GM12878 (cell line): ENCODE results near the gene IPCEF1. TPM values are rescaled to one million over a fixed set of nuclear protein-coding genes. Genes with fewer than 3 reads are reported as not detected.
"Not testable (repeated sequence)": the region's sequence is repeated elsewhere in the genome, so short reads cannot be mapped to it uniquely, and the experiment has no call there.

ENCODE experiments used
- ATAC-seq: fragments of 200-7000 bp; cut with Tn5 transposase; 3 replicates; pipeline ENCODE4 v1.9.1; 2020; ENCODE audit warnings: mild to moderate bottlenecking, moderate library complexity
- BruUV-seq: library from RNA; stranded (reverse); fragments of 400-500 nt; replicated peaks from 2 replicates; lab custom pipeline; 2021; lab: Mats Ljungman, UMichigan
- CTCF ChIA-PET: fragments of 300-600 bp; sonication (Branson Sonifier 250); formaldehyde crosslinking; extraction: SDS; loops from one replicate; lab custom pipeline; 2021; ENCODE audit warnings: inconsistent platforms; lab: Yijun Ruan, JAX
- POLR2A ChIA-PET: fragments of 350-600 bp; formaldehyde crosslinking; extraction: SDS; loops from one replicate; lab custom pipeline; 2021; ENCODE audit warnings: inconsistent platforms; lab: Charles Lee
- RAD21 ChIA-PET: fragments of 300-600 bp; sonication (Branson Sonifier 250); formaldehyde crosslinking; loops from one replicate; lab custom pipeline; 2023; ENCODE audit warnings: antibody characterized with exemption; ENCODE audit not compliant: unreplicated experiment; lab: Charles Lee
- SMC1A ChIA-PET: fragments of 300-600 bp; sonication (Branson Sonifier 250); formaldehyde crosslinking; loops from one replicate; lab custom pipeline; 2023; ENCODE audit not compliant: unreplicated experiment, uncharacterized antibody; lab: Charles Lee
- DNase-seq: peaks from one replicate; pipeline ENCODE4 v3.0.0-alpha.2; 2011; ENCODE audit warnings: low read depth, low spot score
- FAIRE-seq: peaks from 3 replicates; lab custom pipeline; 2011; peaks lifted over from hg19 to GRCh38; lab: Jason Lieb, UNC
- H2AFZ ChIP-seq: 2 replicates; pipeline ENCODE4 v1.6.0; 2011; ENCODE audit warnings: low read depth, low read length, control low read depth; ENCODE audit not compliant: control insufficient read depth
- H3K27ac ChIP-seq: 2 replicates; pipeline ENCODE4 v1.5.1; 2011; ENCODE audit warnings: control low read depth; ENCODE audit not compliant: control insufficient read depth, insufficient read depth
- H3K27me3 ChIP-seq, 2 experiments: replicated peaks in 1 of 2; 2 replicates each; pipeline versions ENCODE4 v1.6.0 to v1.6.1; 2011; ENCODE audit warnings: low read length in 1 of 2; ENCODE audit not compliant: control insufficient read depth in 2 of 2, insufficient read depth in 2 of 2
- H3K36me3 ChIP-seq, 2 experiments: 2 replicates each; pipeline ENCODE4 v1.5.1; 2011; ENCODE audit warnings: low read length in 1 of 2; ENCODE audit not compliant: control insufficient read depth in 2 of 2, insufficient read depth in 2 of 2
- H3K4me1 ChIP-seq: 2 replicates; pipeline ENCODE4 v1.6.1; 2011; ENCODE audit warnings: mild to moderate bottlenecking, low read length, moderate library complexity, mixed read lengths; ENCODE audit not compliant: control insufficient read depth, insufficient read depth
- H3K4me2 ChIP-seq: 2 replicates; pipeline ENCODE4 v1.6.0; 2011; ENCODE audit warnings: control low read depth; ENCODE audit not compliant: control insufficient read depth, insufficient read depth
- H3K4me3 ChIP-seq: fragments of 200-600 bp; sonication (generic); 2 replicates; pipeline ENCODE4 v1.5.1; 2016
- H3K79me2 ChIP-seq: 2 replicates; pipeline ENCODE4 v1.6.0; 2011; ENCODE audit warnings: low read length; ENCODE audit not compliant: control insufficient read depth, insufficient read depth
- H3K9ac ChIP-seq: 2 replicates; pipeline ENCODE4 v1.8.0; 2011; ENCODE audit warnings: low read length, control low read depth, mixed read lengths; ENCODE audit not compliant: control insufficient read depth, insufficient read depth
- H3K9me3 ChIP-seq: replicated peaks from 3 replicates; pipeline ENCODE4 v1.5.1; 2011; ENCODE audit warnings: mild to moderate bottlenecking, low read length; ENCODE audit not compliant: control insufficient read depth, insufficient read depth
- H4K20me1 ChIP-seq: 2 replicates; pipeline ENCODE4 v1.6.0; 2011; ENCODE audit not compliant: control insufficient read depth, insufficient read depth
- BCL11A ChIP-seq: IDR thresholded peaks from 2 replicates; pipeline ENCODE4 v1.6.1; 2011; ENCODE audit warnings: low read depth, low read length
- DPF2 ChIP-seq: fragments of 450-650 bp; IDR thresholded peaks from 2 replicates; pipeline ENCODE4 v1.6.1; 2017; ENCODE audit warnings: mild to moderate bottlenecking
- LARP7 ChIP-seq: fragments of 450-650 bp; IDR thresholded peaks from 2 replicates; pipeline ENCODE4 v1.6.1; 2017; ENCODE audit warnings: mild to moderate bottlenecking
- SREBF1 ChIP-seq: IDR thresholded peaks from 2 replicates; pipeline ENCODE4 v1.6.1; 2012; ENCODE audit warnings: mild to moderate bottlenecking, low read length
- USF1 ChIP-seq: IDR thresholded peaks from 2 replicates; pipeline ENCODE4 v1.6.1; 2011; ENCODE audit warnings: borderline replicate concordance, low read depth, mild to moderate bottlenecking, moderate library complexity, mixed read lengths, low read length; ENCODE audit not compliant: insufficient read depth; ENCODE audit errors: extremely low read length
- ZBTB40 ChIP-seq: fragments of 450-650 bp; IDR thresholded peaks from 2 replicates; pipeline ENCODE4 v1.6.1; 2016; ENCODE audit warnings: mild to moderate bottlenecking, moderate library complexity, borderline replicate concordance
- WGBS: methylation state at CpG from one replicate; pipeline ENCODE4 v1.1.6; 2016; ENCODE audit warnings: low lambda C conversion rate; ENCODE audit not compliant: insufficient replicate concordance, insufficient coverage; ENCODE audit errors: missing lambda C conversion rate; 5-methylcytosine and 5-hydroxymethylcytosine counted together
- in situ Hi-C: fragments of 300-500 bp; cut with MboI; formaldehyde crosslinking; loops from 9 replicates; pipeline ENCODE4 v1.14.3; 2018; ENCODE audit warnings: mixed read lengths
- intact Hi-C: fragments of 100-400 bp; cut with micrococcal nuclease; formaldehyde crosslinking; loops from one replicate; pipeline ENCODE4 v1.14.2; 2022; ENCODE audit not compliant: unreplicated experiment
- polyA plus RNA-seq, 11 experiments: library from polyadenylated mRNA; depleted of rRNA in 4 of 11; unstranded in 6 of 11; stranded (reverse) in 5 of 11; fragments of >200 nt; fragmentation: Nextera tagmentation in 4 of 11; fragmentation: Illumina TruSeq in 1 of 11; extraction: Ambion mirVana in 4 of 11; extraction: Trizol in 1 of 11; gene quantifications; 1 replicate in 1 of 11; 2 replicates in 10 of 11; pipeline versions ENCODE4 v1.2.1 to v1.2.3, GENCODE V29; 2011 to 2016; ENCODE audit warnings: inconsistent platforms in 2 of 11, missing spikeins in 2 of 11, low read depth in 1 of 11
- total RNA-seq, 4 experiments: library from RNA; depleted of rRNA in 3 of 4; stranded (reverse); fragments of >200 nt in 3 of 4; fragmentation: Illumina TruSeq in 1 of 4; extraction: Trizol in 1 of 4; gene quantifications; 2 replicates each; pipeline versions ENCODE4 v1.2.1 to v1.2.3, GENCODE V29; 2013 to 2021

The IPCEF1 gene
- total and polyA plus RNA-seq, 10 of the 15 experiments (the other 5 are each of a cell fraction or from before 2014, with no cell fraction given): 1.3 to 137 (median 4.2) TPM

GRCh38 chr6:154201688-154202087 is 154.9 kb downstream of the IPCEF1 start:
- H2AFZ ChIP-seq, ATAC-seq, H3K79me2 ChIP-seq, H4K20me1 ChIP-seq, H3K4me2 ChIP-seq, H3K4me3 ChIP-seq, H3K27ac ChIP-seq, H3K9me3 ChIP-seq, H3K27me3 ChIP-seq, in situ Hi-C loops, H3K9ac ChIP-seq, DNase-seq, BruUV-seq, FAIRE-seq, POLR2A ChIA-PET, H3K4me1 ChIP-seq, intact Hi-C loops: not testable (repeated sequence)
- ChIA-PET RAD21 (interaction anchor here (1.1 kb wide), 1 partner anchor 75 kb away, joined by 3 read pairs; no protein-coding TSS in a partner anchor), SMC1A (interaction anchor here (1.4 kb wide), 1 partner anchor 75 kb away, joined by 5 read pairs; no protein-coding TSS in a partner anchor), CTCF (interaction anchor here (1.5 to 1.6 kb wide), 2 partner anchors 14 to 76 kb away, joined by 3 to 4 read pairs; no protein-coding TSS in a partner anchor)
- H3K36me3 ChIP-seq: peaks cover 5 to 15% of the 10 kb centered on the region in 2 experiments; a peak in 2 of 4 replicates
- 66% methylated on average over 4 of the region's 4 CpGs for WGBS

- POLR2A ChIA-PET: interaction anchor here (0.7 kb wide), 1 partner anchor 10 kb away, joined by 3 read pairs; no protein-coding TSS in a partner anchor
- no peak for TF ChIP-seq USF1
- no peak for TF ChIP-seq DPF2
- TF ChIP-seq BCL11A: no peak
- no peak for TF ChIP-seq ZBTB40
- no peak for TF ChIP-seq LARP7
- TF ChIP-seq SREBF1: no peak
Observed at GRCh38 chr6:154197196-154197860, 159.3 kb downstream of the IPCEF1 start.

More at GRCh38 chr6:154197196-154197860, 159.3 kb downstream of the IPCEF1 start:
- ChIA-PET RAD21 (interaction anchor here (1.0 to 1.1 kb wide), 2 partner anchors 39 to 50 kb away, joined by 4 to 5 read pairs; no protein-coding TSS in a partner anchor), SMC1A (interaction anchor here (0.8 to 1.7 kb wide), 9 partner anchors 11 to 80 kb away, joined by 3 to 4 read pairs (median 3); no protein-coding TSS in a partner anchor), CTCF (interaction anchor here (0.6 to 1.8 kb wide), 7 partner anchors 10 to 80 kb away, joined by 3 to 7 read pairs (median 4); no protein-coding TSS in a partner anchor)
- DNase-seq (no peak), FAIRE-seq (no peak), ATAC-seq (no peak)
- Histone ChIP-seq H4K20me1 (no peaks in the 10 kb centered on the region), H3K27ac (no peak overlapping the region), H3K27me3 (no peaks in the 10 kb centered on the region), H2AFZ (no peak overlapping the region), H3K4me3 (no peak overlapping the region), H3K79me2 (no peaks in the 10 kb centered on the region; the same call in 1 of the 2 replicates), H3K4me2 (no peak overlapping the region), H3K4me1 (no peaks in the 10 kb centered on the region), H3K9me3 (no peaks in the 10 kb centered on the region; the same call in 2 of the 3 replicates), H3K36me3 (peaks cover 3 to 5% of the 10 kb centered on the region in 2 experiments; a peak in 3 of 4 replicates), H3K9ac (no peak overlapping the region)
- no TSS peak for BruUV-seq
- in situ Hi-C loops (no loop called here), intact Hi-C loops (no loop called here)
